ENCODE results near the gene PRKG1.

DNA sequence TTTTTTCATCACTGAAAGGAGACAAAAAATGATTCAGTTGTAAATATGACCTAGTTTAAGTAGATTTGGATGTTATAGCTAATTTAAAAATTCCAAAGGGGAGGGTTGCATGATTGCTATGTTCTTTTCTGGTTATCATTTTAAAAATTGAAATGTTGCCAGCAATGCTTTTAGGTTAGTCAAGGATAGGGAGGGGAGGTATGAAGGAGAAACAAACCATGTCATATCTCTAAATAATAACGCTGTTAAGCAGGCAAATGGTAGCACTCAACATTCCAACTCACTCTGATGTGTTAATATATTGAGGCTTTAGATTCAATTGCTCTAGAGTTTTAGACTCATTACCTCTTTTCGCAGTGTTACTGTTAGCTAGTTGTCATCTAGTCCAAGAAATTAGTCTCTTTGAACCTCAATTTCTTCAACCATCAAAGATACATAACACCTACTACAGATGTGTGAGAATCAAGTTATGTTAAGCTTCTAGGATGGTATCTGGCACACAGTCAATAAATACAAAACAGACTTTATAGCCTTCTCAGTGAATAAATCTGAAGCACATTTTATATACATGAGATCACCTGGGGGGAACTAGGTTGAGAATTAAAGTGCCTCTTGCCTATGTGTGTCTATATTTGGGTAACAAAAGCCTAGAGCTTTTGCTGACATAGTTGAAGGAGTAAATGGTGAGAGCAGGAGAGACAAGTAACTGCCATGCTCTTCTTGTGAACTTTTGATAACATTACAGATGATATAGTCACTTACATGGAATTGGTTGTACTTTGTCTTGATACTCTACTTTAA is 500.2 kb downstream of the PRKG1 start:
- TF ChIP-seq CTCF (IDR thresholded peaks at IDR 0.05), result no peak
- no peak for TF ChIP-seq POLR2A (IDR thresholded peaks at IDR 0.05)
